GM18951 (cell line): ENCODE results near the gene EPB41L1.

ENCODE experiments used
- POLR2A ChIP-seq: IDR thresholded peaks from 4 replicates; pipeline ENCODE4 v1.6.1; 2011; ENCODE audit warnings: mild to moderate bottlenecking; ENCODE audit not compliant: insufficient read length, insufficient read depth; ENCODE audit errors: extremely low read depth
- in situ Hi-C: fragments of 300-500 bp; cut with MboI; formaldehyde crosslinking; loops from one replicate; pipeline ENCODE4 v1.12.0; 2022; ENCODE audit warnings: low sequenced_read_pairs, mixed read lengths, inconsistent platforms; ENCODE audit not compliant: unreplicated experiment

The EPB41L1 gene

GRCh38 chr20:36219671-36220220 is 65.2 kb downstream of the EPB41L1 start:
- in situ Hi-C loops = no loop called here
- TF ChIP-seq POLR2A = no peak

- no peak for TF ChIP-seq POLR2A
- in situ Hi-C loops = no loop called here
Measured at GRCh38 chr20:36225666-36226065, 71.1 kb downstream of the EPB41L1 start.

- TF ChIP-seq POLR2A = no peak
- in situ Hi-C loops = no loop called here
Measured at GRCh38 chr20:36228770-36229169, 74.2 kb downstream of the EPB41L1 start.

- in situ Hi-C loops = no loop called here
- no peak for TF ChIP-seq POLR2A
Measured at GRCh38 chr20:36230019-36230418, 75.5 kb downstream of the EPB41L1 start.

- TF ChIP-seq POLR2A = no peak
- in situ Hi-C loops = no loop called here
Measured at GRCh38 chr20:36231331-36231730, 76.8 kb downstream of the EPB41L1 start.

GRCh38 chr20:36234771-36235320 is 80.3 kb downstream of the EPB41L1 start:
- no peak for TF ChIP-seq POLR2A
- in situ Hi-C loops = no loop called here

- in situ Hi-C loops = no loop called here
- TF ChIP-seq POLR2A = peak; percentile 79
Measured at GRCh38 chr20:36235892-36236785, 81.6 kb downstream of the EPB41L1 start, which contains the start of gene AAR2. AAR2 (plus strand) TSS chr20:36236478; CDS start chr20:36239869, 3,391 bp downstream.

GRCh38 chr20:36236786-36237121 is 82.2 kb downstream of the EPB41L1 start:
- no peak for TF ChIP-seq POLR2A
- in situ Hi-C loops = no loop called here

GRCh38 chr20:36237477-36237876 is 82.9 kb downstream of the EPB41L1 start:
- in situ Hi-C loops = no loop called here
- TF ChIP-seq POLR2A = no peak

GRCh38 chr20:36238153-36238552 is 83.6 kb downstream of the EPB41L1 start:
- no peak for TF ChIP-seq POLR2A
- in situ Hi-C loops = no loop called here

- in situ Hi-C loops = no loop called here
- TF ChIP-seq POLR2A = no peak
Measured at GRCh38 chr20:36238760-36239159, 84.2 kb downstream of the EPB41L1 start.

- no peak for TF ChIP-seq POLR2A
- in situ Hi-C loops = no loop called here
Measured at GRCh38 chr20:36240076-36240475, 85.5 kb downstream of the EPB41L1 start.

GRCh38 chr20:36241678-36242077 is 87.1 kb downstream of the EPB41L1 start:
- in situ Hi-C loops = no loop called here
- TF ChIP-seq POLR2A = no peak

- no peak for TF ChIP-seq POLR2A
- in situ Hi-C loops = no loop called here
Measured at GRCh38 chr20:36243726-36244125, 89.2 kb downstream of the EPB41L1 start.
